Heart left ventricle (tissue), 16 donors: ENCODE data around the gene POLR3A. TPM values are rescaled to one million over a fixed set of nuclear protein-coding genes. Genes with fewer than 3 reads are reported as not detected.

Source experiments
- ATAC-seq, 4 donors: fragments of 200-7000 bp; cut with Tn5 transposase; one replicate each; pipeline ENCODE4 v1.9.1; 2020 to 2022; ENCODE audit warnings: moderate library complexity in 4 of 4, mild to moderate bottlenecking in 3 of 4, moderate number of reproducible peaks in 1 of 4
- DNase-seq, 5 donors: peaks; one replicate each; pipeline ENCODE4 v3.0.0-alpha.2; 2020
- H3K27ac ChIP-seq, 12 donors: fragments of 200-600 bp; sonication (generic) in 4 of 12; one replicate each; pipeline versions ENCODE4 v1.5.0 to v1.8.0; 2016 to 2022; ENCODE audit warnings: mild to moderate bottlenecking in 2 of 12
- H3K27me3 ChIP-seq, 9 donors: fragments of 200-600 bp; sonication (generic) in 2 of 9; one replicate each; pipeline versions ENCODE4 v1.5.1 to v1.8.0; 2016 to 2022; ENCODE audit warnings: mild to moderate bottlenecking in 3 of 9
- H3K36me3 ChIP-seq, 9 donors: fragments of 200-600 bp; sonication (generic) in 2 of 9; one replicate each; pipeline versions ENCODE4 v1.5.0 to v1.8.0; 2018 to 2022; ENCODE audit warnings: mild to moderate bottlenecking in 2 of 9
- H3K4me1 ChIP-seq, 12 donors: fragments of 200-600 bp; sonication (generic) in 4 of 12; one replicate each; pipeline versions ENCODE4 v1.5.0 to v1.8.0; 2016 to 2022; ENCODE audit warnings: mild to moderate bottlenecking in 3 of 12
- H3K4me3 ChIP-seq, 12 donors: fragments of 200-600 bp; sonication (generic) in 4 of 12; one replicate each; pipeline versions ENCODE4 v1.5.0 to v1.8.0; 2017 to 2022; ENCODE audit warnings: mild to moderate bottlenecking in 9 of 12, moderate library complexity in 4 of 12
- H3K9me3 ChIP-seq, 12 donors: fragments of 200-600 bp; sonication (generic) in 4 of 12; one replicate each; pipeline versions ENCODE4 v1.5.0 to v1.8.0; 2016 to 2022; ENCODE audit warnings: mild to moderate bottlenecking in 1 of 12
- POLR2A ChIP-seq, 2 donors: fragments of 450-650 bp; IDR thresholded peaks; one replicate each; pipeline ENCODE4 v1.6.1; 2017; ENCODE audit warnings: antibody characterized with exemption in 2 of 2, mild to moderate bottlenecking in 2 of 2, moderate library complexity in 2 of 2
- WGBS, 4 donors: extraction: QIAGEN DNeasy Blood & Tissue Kit in 2 of 4; methylation state at CpG; one replicate each; pipeline versions ENCODE4 v1.1.5 to v1.1.7; 2013 to 2018; 5-methylcytosine and 5-hydroxymethylcytosine counted together
- intact Hi-C, 10 donors: fragments of 100-400 bp; cut with DNase I; formaldehyde crosslinking; loops; one replicate each; pipeline versions ENCODE4 v1.11.1 to v1.14.2; 2022
- polyA plus RNA-seq, 2 donors: library from polyadenylated mRNA; stranded (reverse); fragments of 200-250 nt; gene quantifications; one replicate each; pipeline ENCODE4 v1.2.3, GENCODE V29; 2013
- total RNA-seq, 9 donors: library from RNA; depleted of rRNA in 2 of 9; stranded (reverse); fragments of >200 nt in 2 of 9; fragmentation: NEBNext Ultra II Directional in 3 of 9; extraction: Animal tissue kit (Norgen Biotek cat#: 25700) in 3 of 9; gene quantifications; one replicate each; pipeline versions ENCODE4 v1.1.0 to v1.2.4, GENCODE V29; 2016 to 2023
- TF ChIP-seq, protein P1 (sequence below), 12 donors: fragments of 200-600 bp; sonication (generic) in 4 of 12; IDR thresholded peaks; one replicate each; pipeline versions ENCODE4 v1.5.0 to v1.8.0; 2018 to 2022; ENCODE audit warnings: antibody characterized with exemption in 12 of 12, mild to moderate bottlenecking in 5 of 12
- donor health status: ischemic (EF 13 %, LVEDD 7.1; RV severe dilation, severe dysfunction).
- donor health status: healthy with polysubstance abuse.
- donor health status: DM: no; HTN: yes; CAD: no.
- donor health status: DM: no; HTN: no; CAD: no.
- donor health status: ischemic (EF 25% LVEDD 6.9; RV normal size, moderate dysfunction).
- donor health status: ischemic (EF 25% LVEDD 5.7; RV mildly dilated, moderate dysfunction).
- donor health status: healthy.
- donor health status: DM: yes; HTN: yes; CAD: no.
- donor health status: ischemic (EF 35%, LVEDD 5.7; RV mildly dilated, moderate dysfunction).
- donor health status: nonischemic (EF 11% LVEDD 7.7; RV severe dilation, severe dysfunction).
- donor health status: DM: yes; HTN: yes; CAD: no.
- donor health status: PGD.
- donor health status: ischemic (EF 29% LVEDD 5.4; RV normal size, mild dysfunction).
- donor health status: nonischemic (EF 23%, LVEDD 6.1; RV moderate dilation, normal function).

POLR3A gene
- total and polyA plus RNA-seq, 11 donors: 3.8 to 12.9 (median 8.9) TPM

- TF ChIP-seq, protein P1, sequence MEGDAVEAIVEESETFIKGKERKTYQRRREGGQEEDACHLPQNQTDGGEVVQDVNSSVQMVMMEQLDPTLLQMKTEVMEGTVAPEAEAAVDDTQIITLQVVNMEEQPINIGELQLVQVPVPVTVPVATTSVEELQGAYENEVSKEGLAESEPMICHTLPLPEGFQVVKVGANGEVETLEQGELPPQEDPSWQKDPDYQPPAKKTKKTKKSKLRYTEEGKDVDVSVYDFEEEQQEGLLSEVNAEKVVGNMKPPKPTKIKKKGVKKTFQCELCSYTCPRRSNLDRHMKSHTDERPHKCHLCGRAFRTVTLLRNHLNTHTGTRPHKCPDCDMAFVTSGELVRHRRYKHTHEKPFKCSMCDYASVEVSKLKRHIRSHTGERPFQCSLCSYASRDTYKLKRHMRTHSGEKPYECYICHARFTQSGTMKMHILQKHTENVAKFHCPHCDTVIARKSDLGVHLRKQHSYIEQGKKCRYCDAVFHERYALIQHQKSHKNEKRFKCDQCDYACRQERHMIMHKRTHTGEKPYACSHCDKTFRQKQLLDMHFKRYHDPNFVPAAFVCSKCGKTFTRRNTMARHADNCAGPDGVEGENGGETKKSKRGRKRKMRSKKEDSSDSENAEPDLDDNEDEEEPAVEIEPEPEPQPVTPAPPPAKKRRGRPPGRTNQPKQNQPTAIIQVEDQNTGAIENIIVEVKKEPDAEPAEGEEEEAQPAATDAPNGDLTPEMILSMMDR (IDR thresholded peaks at IDR 0.05): no peak
- TF ChIP-seq POLR2A (IDR thresholded peaks at IDR 0.05): no peak
- WGBS, 4 donors: 76 to 98% (median 93%) methylated on average over 7 of the region's 7 CpGs
- peaks cover 0 to 41% (median 22%) of the 10 kb centered on the region in 12 donors for H3K4me1 ChIP-seq
Observed at GRCh38 chr10:77921395-77921794, 107.9 kb downstream of the POLR3A start.

GRCh38 chr10:77920495-77920894 is 108.8 kb downstream of the POLR3A start:
- intact Hi-C loops: loop anchor here in 2 of 10 donors (5.0 to 10.0 kb wide), 2 partner anchors 64 to 73 kb away; no protein-coding TSS in a partner anchor
- DNase-seq (no peak), ATAC-seq (no peak)
- TF ChIP-seq, protein P1 (IDR thresholded peaks at IDR 0.05): no peak
- no peak for TF ChIP-seq POLR2A (IDR thresholded peaks at IDR 0.05)
- peaks cover 0 to 34% (median 15%) of the 10 kb centered on the region in 12 donors for H3K4me1 ChIP-seq
- peaks cover 0 to 3% (median 0%) of the 10 kb centered on the region in 9 donors for H3K27me3 ChIP-seq
- no peak overlapping the region for H3K27ac ChIP-seq
- H3K4me3 ChIP-seq: no peak overlapping the region
- no peaks in the 10 kb centered on the region for H3K9me3 ChIP-seq
- WGBS, 4 donors: 72 to 86% (median 86%) methylated on average over 4 of the region's 4 CpGs
- H3K36me3 ChIP-seq: no peaks in the 10 kb centered on the region

More at GRCh38 chr10:77921395-77921794, 107.9 kb downstream of the POLR3A start:
- Histone ChIP-seq H3K36me3 (no peaks in the 10 kb centered on the region), H3K27ac (no peak overlapping the region), H3K9me3 (no peaks in the 10 kb centered on the region), H3K4me3 (no peak overlapping the region), H3K27me3 (peaks cover 0 to 11% (median 0%) of the 10 kb centered on the region in 9 donors)
- intact Hi-C loops: loop anchor here in 2 of 10 donors (5.0 to 10.0 kb wide), 2 partner anchors 63 to 74 kb away; no protein-coding TSS in a partner anchor
- DNase-seq (no peak), ATAC-seq (no peak)

DNA sequence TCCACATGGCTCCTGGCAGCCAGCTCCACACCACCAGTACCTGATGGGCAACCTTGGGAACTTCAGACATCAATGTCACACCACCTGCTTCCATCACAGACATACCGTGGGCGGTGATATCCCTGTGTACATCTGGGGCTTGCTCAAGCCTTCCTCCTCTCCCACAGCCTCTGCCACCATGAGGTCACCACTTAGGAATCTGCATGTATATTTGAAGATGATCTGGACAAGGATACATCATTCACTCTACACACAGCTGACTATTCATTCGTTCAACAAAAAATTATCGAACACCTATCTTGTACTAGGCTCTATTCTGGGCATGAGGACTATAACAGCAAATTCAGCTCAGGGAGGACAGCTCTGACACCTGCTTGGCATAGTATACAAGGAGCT is 109.6 kb downstream of the POLR3A start:
- H3K36me3 ChIP-seq: no peaks in the 10 kb centered on the region
- 50 to 70% (median 62%) methylated on average over 4 of the region's 4 CpGs for WGBS, 4 donors
- TF ChIP-seq, protein P1 (IDR thresholded peaks at IDR 0.05): no peak
- TF ChIP-seq POLR2A (IDR thresholded peaks at IDR 0.05): no peak
- H3K4me1 ChIP-seq: peaks cover 0 to 26% (median 7%) of the 10 kb centered on the region in 12 donors
- intact Hi-C loops: loop anchor here in 2 of 10 donors (5.0 to 10.0 kb wide), 2 partner anchors 65 to 72 kb away; no protein-coding TSS in a partner anchor
- DNase-seq: no peak
- no peaks in the 10 kb centered on the region for H3K27me3 ChIP-seq
- H3K9me3 ChIP-seq: no peaks in the 10 kb centered on the region
- ATAC-seq: peak in 1 of 4 donors; percentile 24
- no peak overlapping the region for H3K4me3 ChIP-seq
- H3K27ac ChIP-seq: no peak overlapping the region

Other genes with a start within 250 kb of the POLR3A start
- gene DLG5, start 102.8 kb downstream of the POLR3A start, total RNA-seq: 10 to 100 TPM in 6 of 9 donors, 1 to 10 TPM in 3; 7.6 to 27.1 (median 13.6) TPM
- gene DLG5, start 102.8 kb downstream of the POLR3A start, polyA plus RNA-seq: 10 to 100 TPM in 1 of 2 donors, 1 to 10 TPM in 1; 5.2 to 12.8 TPM
- gene RPS24, start 4.3 kb upstream of the POLR3A start, total RNA-seq: 1,000 to 10,000 TPM in 2 of 9 donors, 100 to 1,000 TPM in 7; 683 to 1,164 (median 896) TPM
- 1,000 to 10,000 TPM; 3,016 to 3,748 TPM for gene RPS24, start 4.3 kb upstream of the POLR3A start, polyA plus RNA-seq